ENCODE results near the gene ACOX3.
"Not testable (repeated sequence)": the region's sequence is repeated elsewhere in the genome, so short reads cannot be mapped to it uniquely, and the experiment has no call there.

Gene ACOX3

DNA sequence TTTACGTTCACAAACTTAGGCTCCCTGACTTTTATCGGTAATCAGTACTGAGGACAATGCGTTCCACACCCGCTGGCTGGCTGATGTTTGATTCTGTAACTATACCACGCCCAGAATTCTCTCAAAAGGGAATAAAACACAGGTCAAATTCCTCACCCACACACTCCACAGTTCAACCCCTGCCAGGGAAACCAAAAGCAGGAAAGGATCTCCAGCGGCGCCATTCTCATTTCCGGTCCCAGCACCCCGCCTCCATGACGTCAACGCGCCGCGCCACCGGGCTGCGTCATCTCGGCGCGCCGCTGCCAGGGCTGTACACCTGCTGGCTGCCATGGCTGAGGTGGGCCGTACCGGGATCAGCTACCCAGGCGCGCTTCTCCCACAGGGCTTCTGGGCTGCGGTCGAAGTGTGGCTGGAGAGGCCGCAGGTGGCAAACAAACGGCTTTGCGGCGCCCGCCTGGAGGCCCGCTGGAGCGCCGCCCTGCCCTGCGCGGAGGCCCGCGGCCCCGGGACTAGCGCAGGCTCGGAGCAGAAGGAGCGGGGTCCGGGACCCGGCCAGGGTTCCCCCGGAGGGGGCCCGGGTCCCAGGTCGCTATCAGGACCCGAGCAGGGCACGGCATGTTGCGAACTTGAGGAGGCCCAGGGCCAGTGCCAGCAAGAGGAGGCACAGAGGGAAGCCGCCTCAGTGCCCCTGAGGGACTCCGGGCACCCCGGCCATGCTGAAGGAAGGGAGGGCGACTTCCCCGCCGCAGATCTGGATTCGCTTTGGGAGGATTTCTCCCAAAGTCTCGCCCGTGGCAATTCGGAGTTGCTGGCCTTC, at the start of gene ACOX3, which contains the start of gene TRMT44:
ACOX3 (minus strand) TSS at position 232 of the 820 bp plus-strand sequence. CDS start 24,202 bp downstream, outside the sequence.
TRMT44 (plus strand) TSS at position 286 of the 820 bp plus-strand sequence; CDS start at position 332, 46 bp downstream.
- peak; percentile 76 to 79 for DNase-seq (ENCODE audit: low read depth in 2 of 2)

DNA sequence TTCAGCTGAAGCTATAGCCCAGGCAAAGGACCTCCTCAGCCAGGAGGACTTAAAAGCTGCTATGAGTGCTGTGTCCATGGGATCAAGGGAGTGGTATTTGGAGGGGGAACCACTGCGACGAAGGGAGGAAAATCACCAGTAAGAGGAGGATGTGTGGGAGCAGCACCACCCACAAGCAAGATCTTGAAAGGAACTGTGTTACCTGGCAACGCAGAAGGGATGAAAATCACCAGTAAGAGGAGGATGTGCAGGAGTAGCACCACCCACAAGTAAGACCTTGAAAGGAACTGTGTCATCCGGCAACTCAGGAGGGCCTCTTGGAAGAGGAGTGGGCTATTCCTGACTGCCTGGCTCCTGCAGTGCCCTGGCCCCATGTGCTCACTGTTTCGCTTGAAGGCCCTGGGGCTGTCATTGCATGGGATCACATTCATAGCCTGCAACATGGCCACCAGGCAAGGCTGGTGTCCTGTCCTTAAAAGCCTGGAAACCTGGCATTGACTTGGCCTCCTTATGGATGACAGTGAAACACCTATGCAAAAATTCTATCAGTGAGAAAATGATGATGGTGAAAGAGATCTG, 48.4 kb upstream of the ACOX3 start:
- DNase-seq (ENCODE audit: low read depth in 2 of 2) = no peak

DNA sequence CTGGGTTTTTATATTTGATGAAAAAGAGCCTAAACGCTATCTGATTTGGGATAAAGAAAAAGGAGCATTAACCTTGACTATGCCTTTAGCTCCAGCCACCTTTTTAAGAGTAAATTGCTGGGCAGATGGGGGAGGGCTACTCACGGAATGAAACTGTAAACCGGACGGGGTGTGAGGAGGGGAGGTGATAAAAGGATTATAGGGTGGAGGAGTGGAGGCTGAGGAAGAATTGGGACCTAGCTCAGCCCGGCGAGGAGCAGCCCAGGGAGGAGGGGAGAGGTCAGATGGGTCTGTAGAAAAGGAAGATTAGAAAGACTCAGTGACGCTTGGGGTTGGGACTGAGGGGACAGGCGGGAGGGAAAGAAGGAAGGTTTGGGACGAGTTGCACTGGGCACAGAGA, 46.1 kb upstream of the ACOX3 start:
- DNase-seq (ENCODE audit: low read depth in 2 of 2) = not testable (repeated sequence)

DNA sequence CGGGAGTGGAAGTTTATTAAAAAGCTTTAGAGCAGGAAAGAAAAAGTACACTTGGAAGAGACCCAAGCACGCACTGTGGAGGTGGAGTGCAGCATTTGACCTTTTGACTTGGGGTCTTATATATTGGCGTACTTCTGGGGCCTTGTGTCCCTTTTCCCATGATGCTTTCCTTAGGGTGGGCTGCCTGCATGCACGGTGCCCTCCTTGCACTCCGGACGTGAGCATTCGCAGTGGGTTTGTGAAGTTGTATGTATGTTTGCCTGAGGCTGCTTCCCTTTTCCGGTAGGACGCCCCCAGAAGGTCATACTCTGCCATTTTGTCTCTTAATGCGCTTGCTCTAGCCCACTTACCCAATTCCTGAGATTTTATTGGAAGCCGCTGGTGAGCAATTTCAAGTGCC, 39.7 kb upstream of the ACOX3 start:
- DNase-seq (ENCODE audit: low read depth in 2 of 2) = no peak

DNA sequence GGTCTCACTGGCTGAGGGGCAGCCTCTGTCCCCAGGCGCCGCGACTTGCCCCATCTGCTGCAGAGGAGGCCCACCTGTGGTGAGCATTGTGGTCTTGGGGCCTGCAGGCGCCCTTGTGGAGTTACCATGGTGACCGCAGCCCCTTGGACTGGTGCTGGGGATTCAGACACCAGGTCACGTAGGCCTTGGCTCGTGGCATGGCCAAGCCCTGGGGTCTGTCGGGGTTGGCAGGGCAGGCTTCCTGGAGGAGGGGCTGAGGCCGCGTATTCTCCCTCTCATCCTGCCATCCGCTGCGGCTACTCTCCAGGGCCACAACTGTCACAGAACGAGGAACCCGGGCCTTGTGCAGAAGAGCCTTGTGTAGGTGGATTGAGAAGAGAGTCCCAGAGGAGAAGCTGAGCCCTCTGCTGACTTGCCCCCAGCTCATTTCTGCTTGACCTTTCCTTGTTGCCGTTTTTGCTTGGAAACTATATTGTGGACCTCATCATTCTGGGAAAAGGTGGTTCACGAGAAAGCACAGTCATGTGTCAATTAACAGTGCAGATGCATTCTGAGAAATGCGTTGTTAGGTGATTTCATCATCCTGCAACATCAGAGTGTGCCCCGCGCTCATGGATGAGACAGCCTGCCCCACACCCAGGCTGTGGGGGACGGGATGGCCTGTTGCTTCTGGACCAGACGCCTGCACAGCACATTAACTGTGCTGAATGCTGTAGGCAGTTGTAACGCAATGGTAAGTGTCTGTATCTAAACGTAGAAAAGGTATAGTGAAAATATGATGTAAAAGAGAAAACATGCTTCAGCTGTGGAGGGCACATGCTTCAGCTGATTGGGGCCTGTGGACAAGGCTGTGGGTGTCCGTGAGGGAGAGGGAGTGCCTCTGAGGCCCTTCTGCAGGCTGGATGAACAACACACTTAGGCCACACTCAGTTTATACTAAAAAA, 38.5 kb upstream of the ACOX3 start:
- no peak for DNase-seq (ENCODE audit: low read depth in 2 of 2)

DNA sequence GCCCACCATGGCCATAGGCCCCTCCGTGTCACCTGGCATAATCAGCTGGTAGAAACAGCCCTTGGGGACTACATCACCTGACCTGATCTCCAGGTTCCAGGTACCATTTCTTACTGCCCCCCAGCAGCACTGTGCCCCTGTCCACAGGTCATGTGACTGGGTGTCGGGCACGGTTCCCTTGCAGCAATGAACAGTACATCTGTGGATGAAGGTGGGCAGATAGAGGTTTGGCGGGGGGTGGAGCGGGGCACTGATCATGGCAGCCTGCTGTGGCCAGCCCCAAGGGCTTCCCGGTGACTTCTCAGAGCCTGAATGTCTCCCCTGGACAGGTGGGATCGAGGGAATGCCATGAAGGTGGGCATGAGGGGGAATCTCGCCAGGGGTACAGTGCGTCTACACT, 37.8 kb upstream of the ACOX3 start:
- no peak for DNase-seq (ENCODE audit: low read depth in 2 of 2)

DNA sequence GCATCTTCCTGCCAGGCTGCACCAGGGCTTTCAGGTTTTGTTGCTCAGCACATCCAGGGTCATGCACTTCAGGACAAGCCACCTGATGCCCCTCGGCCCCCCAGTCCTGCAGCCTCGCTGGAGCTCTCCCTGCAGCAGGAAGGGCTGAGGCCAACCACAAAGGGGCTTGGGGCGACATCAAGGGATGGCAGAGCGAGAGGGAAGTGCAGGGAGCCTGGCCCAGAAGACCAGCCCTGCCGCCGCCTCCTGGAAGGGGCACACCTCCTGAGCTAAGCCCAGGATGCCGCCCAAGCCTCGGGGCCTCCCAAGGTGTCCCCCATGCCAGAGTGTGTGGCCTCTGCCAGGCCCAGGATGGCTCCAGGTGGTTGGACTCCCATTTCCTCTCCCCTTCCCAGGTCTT, 37.2 kb upstream of the ACOX3 start:
- no peak for DNase-seq (ENCODE audit: low read depth in 2 of 2)

DNA sequence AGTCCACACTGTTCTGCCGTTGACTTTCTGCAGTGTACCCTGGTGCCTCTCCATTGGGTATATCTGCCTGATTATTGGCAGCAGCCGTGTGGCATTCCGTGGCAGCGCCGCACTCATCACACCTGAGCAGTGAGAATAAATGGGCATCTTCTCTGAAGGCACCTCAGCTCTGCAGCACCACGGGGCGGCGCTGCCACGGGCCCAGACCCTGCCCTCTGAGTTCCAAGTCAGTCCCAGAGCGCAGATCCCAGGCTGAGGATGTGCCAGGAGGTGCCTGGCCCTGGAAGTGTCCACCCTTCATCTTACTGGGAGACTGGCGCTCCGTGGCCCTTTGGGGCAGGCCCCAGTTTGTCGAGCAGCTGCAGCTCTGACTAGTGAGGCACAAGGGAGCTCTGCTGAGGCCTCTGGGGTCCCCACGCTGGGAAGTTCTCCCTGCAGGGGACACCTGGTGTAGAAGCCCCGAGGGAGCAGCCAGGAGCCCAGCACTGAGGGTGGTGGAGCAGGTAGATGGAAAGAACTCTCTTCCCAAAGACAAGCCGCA, 36.6 kb upstream of the ACOX3 start:
- no peak for DNase-seq (ENCODE audit: low read depth in 2 of 2)

DNA sequence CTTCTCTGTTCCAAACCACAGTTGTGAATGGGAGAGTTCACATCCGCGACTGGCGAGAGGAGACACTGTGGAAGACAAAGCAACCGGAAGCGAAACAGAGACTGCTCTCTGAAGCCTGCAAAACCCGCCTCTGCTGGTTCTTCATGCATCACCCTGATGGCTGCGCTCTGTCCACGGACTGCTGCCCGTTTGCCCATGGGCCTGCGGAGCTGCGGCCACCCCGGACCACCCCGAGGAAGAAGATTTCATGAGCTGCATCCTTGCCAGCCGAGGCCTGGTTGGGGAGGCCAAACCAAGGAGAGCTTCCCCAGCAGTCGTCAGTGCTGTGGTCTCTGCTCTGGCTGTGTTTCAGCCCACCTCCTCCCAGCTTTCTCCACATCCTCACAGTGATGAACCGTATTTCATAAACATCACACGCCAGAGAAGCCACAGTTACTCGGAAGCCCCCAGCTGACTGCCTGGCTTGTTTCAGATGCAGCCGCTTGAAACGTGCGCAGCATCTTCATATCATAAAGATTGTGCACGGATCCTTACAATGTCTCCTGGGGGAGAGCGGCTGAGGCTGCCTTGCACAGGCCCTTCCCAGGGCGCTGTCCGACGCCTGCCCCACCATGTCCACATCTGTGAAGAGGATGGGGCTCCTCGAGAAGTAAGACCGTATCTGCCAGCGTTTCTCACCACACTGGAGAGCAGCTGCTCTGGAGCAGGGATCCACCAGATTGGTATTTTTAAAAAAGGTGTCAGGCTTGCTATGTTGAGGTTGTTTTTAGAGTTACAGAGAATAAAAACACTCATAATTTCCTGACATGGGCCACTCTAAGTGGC, 35.4 kb upstream of the ACOX3 start:
- no peak for DNase-seq (ENCODE audit: low read depth in 2 of 2)

DNA sequence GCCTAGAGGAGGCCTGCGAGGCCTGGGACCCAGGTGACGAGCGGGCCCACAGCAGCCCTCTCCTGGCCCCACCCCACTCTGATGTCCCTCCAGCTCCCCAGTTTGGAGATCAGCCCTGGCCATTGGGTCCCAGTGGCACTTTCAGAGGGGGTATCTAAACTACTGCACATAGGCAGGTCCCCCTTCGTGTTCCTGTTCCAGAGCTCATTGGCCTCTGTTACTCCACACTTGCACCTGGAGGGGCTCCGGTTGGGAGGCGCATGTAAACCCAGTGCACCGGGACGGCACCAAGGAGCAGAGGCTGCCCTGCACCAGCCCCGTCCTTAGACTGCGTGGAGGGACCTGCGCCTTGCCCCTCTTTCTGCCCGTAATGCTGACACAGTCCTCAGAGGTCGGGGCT, 34.3 kb upstream of the ACOX3 start:
- DNase-seq (ENCODE audit: low read depth in 2 of 2) = no peak

DNA sequence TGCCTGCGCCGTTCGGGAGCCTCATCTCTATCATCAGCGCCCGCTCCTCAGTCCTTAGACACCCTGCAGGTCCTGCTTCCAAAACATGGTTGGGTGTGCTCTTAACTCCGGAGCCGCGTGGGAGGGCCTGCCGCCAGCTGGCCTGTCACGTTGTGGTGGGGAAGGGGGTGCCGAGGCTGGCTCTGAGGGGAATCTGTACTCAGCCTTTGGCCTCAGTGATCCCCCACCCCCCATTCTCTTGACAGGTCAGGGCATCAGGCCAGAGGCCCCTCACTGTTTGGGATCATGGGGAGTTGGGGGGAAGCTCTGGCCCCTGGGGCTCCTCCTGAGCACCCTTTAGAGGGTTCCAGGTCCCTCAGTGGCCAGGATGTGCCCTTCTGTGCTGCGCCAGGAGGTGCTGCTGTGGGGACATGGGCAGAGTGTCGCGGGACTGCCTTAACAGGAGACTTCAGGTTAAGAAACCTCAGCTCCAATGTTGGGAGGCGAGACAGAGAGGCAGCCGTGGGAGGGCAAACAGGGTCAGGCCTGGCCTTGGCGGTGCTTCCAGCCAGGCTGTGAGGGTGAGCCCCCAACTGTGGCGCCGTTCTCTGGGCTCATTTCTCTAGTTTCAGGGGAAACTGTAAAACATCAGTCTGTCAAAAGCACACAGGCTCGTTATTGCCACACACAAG, 33.5 kb upstream of the ACOX3 start:
- DNase-seq (ENCODE audit: low read depth in 2 of 2) = no peak

DNA sequence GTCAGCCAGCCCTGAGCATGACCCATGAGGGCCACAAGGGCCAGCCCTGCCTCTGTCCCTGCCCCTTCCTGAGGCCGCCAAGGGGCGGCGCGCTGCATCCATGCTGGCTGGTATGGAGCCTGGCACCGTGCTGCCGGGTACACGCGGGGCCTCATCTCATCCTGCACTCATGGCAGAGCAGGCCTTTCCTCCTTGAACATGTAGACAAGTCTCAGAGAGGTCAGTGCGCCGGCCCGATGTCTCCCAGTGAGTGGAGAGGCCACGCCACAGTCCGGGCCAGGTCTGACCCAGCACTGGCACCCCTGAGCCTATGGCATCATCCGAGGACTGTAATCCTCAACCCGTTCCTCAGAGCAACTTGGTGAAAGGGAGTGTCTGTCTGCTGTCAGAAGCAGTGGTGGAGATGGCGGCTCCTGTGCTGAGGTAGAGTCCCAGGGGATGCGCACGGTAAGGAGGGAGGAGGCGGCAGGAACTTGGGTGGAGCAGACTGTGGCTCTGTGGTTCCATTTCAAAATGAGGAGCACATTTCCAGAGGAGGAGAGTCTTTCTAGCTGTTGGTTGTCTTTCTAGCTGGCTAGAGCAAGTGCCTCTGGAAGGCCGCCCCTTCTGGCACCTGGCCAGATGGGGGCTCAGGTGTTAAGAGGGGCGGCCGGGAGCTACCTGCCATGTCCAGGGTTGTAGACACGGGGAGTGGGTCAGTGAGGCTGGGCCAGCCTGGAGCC, 32.8 kb upstream of the ACOX3 start:
- DNase-seq (ENCODE audit: low read depth in 2 of 2) = no peak

DNA sequence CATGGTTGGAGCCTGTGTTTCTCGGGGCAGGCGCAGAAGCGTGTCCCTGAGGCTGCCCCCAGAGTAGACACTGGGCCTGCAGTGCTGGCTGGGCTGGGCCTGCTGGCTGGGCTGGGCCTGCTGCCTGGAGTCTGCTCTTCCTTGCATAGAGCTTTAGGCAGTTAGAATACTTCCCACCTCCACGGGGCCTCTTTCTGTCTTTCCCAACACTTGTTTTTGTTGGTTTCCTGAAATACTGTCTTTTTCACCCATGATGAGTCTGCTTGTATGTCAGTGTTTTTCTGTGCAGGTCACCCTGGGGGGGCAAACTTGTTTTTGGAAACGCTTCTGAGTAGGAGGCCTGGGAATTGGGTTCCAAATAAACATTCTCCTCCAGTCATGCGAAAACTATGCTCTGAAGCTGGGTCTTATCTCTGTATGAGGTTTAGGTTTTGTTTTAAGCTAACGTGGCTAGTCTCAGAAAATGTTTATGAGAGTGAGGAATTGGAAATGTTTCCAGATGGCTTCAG, 32.2 kb upstream of the ACOX3 start:
- DNase-seq (ENCODE audit: low read depth in 2 of 2) = peak; percentile 86 to 87

DNA sequence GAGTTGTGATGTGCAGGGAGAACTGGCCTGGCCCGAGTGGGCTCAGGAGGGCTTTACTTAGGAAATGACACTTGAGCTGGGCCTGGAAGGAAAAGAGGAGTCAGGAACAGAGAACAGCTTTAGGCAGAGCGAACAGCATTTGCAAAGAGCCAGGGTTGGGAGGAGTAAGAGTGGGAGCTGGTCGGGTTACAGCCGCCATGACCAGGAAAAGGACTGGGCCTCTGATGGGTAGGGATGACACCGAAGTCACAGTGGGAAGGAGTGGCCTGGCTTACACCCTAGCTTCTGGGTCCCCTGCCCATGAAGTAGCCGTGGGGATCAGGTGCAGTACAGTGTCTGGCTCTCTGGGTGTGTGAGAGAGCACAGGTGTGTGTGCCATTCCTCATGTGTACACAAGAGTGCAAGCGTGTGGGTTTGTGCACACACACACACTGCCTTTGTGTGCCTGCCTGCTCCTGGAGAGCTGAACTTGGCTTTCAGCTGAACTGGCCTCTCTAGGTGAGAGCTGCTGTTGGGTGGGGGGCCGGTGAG, 31.7 kb upstream of the ACOX3 start:
- DNase-seq (ENCODE audit: low read depth in 2 of 2) = no peak

DNA sequence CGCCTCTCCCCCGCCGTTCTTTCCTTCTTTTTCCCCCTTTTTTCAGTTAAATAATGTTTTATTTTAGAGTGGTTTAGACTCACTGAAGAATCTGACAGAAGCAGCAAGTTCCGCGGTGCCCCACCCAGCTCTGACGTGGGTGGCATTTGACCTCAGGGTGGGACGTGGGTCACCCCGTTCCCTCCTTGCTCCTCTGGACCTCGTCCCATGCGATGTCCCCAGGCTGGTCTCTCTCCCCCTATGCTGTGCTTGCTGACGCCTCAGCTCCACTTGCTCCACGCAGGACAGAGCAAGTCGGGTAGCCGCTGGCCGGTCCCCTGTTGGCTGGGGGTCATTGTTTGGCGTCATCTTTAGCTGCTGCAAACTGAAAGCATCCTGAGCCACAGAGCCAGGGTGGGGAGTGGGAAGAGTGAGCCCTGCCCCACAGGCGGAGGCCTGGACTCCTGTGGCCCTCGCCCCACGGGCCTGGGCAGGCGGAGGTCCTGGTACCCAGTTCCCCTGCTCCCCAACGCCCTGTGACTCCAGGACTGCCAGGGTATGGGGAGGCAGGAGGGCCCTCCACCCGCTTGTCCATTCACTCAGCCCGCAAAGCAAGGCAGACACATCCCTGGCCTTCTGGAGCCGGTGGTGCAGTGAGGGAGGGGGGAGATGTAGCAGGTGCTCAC, 30.8 kb upstream of the ACOX3 start:
- no peak for DNase-seq (ENCODE audit: low read depth in 2 of 2)

DNA sequence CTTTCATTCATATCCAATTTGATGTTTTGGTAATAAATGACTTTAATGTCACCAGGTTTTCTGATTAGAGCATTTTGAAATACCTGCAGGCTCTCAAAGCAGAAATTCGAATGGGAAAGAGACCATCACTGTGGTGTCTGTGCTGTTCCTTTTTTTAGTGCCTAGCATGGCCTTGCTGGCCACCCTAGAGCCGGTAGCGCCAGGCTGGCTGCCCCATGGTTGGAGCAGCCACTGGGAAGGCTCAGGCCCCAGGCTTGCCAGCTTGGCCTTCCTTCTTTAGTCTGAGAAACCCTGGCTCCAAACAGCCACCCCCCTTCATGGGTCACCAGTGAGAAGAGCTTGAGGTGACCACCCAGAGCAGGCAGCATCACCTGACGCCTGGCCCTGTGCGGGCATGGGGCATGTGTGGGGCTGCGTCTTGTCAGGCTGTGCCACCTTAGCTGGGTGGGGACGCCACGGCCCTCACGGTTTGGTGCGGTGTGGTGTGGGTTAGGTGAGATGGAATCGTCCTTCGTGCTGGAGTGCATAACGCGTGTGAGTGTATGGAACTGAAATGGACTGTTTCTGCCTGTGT, 30.0 kb upstream of the ACOX3 start:
- DNase-seq (ENCODE audit: low read depth in 2 of 2) = no peak

DNA sequence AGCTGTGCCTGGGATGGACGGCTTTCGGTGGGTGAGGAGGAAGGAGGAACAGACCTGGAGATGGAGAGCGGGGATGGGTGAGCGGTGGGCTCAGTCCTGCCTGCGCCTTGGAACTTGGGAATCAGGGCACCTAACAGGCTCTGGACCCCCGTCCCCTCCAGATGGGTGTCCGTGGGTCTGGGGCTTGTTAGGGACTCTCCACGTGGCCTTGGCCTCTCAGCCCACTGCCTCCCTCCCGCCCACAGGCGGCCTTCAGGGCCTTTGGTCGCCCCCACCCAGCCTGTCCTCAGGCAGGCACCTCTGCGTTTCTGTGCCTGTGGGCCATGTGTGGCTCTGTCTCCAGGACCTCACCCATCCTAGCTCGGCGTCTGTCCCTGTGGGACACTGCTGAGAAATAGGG, 29.0 kb upstream of the ACOX3 start:
- DNase-seq (ENCODE audit: low read depth in 2 of 2) = no peak

DNA sequence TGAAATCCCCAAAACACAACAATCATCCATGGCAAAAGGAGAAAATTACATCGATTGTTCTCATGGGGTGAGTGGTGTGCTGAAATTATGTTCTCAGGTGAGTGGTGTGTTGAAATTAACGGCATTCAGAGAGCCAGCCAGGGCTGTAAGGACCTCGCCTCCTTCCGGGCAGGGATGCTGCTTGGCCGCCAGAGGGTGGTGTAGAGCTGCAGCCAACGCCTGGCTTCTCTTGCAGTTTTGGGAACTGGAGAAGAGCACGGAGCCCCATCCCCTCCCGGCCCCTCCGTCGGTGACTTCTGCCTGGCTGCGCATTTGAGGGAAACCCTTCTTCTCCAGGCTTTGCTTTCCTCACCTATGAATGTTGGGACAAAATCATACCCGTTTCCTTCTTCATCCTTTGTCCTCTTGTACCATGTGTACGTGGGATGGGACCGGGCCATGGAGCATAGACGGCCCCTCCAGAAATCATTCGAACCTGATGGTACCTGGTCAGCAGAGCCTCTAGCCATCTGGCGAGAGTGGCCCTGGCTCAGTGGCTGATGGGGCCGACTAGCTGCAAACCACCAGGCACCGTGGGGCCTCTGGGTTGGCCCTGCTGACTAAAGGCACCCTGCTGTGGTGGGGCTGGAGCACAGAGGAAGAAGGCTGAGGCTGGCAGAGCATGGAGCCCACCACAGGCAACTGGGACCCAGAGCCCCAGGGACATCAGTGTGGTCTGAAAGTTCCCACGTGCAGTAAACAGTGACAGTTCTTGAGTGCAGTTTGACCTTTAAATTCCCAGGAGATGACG, 28.4 kb upstream of the ACOX3 start:
- peak; percentile 23 to 28 for DNase-seq (ENCODE audit: low read depth in 2 of 2)

Measured in fibroblast of skin of left quadriceps (primary cell).